CD8-positive, alpha-beta memory T cell (primary cell): ENCODE data around the gene EVX1. TPM values are rescaled to one million over a fixed set of nuclear protein-coding genes. Genes with fewer than 3 reads are reported as not detected.
A peak's percentile ranks its signal among the peaks of the same experiment; 100 is the strongest.

ENCODE experiments used
- CTCF ChIA-PET: fragments of 350-600 bp; sonication (Branson Sonifier 250); formaldehyde crosslinking; loops from one replicate; lab custom pipeline; 2021; ENCODE audit warnings: antibody characterized with exemption; lab: Charles Lee
- POLR2A ChIA-PET: fragments of 350-600 bp; sonication (Branson Sonifier 250); formaldehyde crosslinking; loops from one replicate; lab custom pipeline; 2021; ENCODE audit warnings: antibody characterized with exemption; lab: Charles Lee
- DNase-seq, 5 donors: peaks; one replicate each; pipeline versions ENCODE4 v3.0.0 to v3.0.0-alpha.2; 2020 to 2022; ENCODE audit warnings: mixed read lengths in 1 of 5
- H3K27ac ChIP-seq: one replicate; pipeline ENCODE4 v1.7.0; 2013; ENCODE audit warnings: low read depth, mild to moderate bottlenecking, low read length, moderate library complexity
- H3K27me3 ChIP-seq: 2 replicates; pipeline ENCODE4 v1.7.0; 2013; ENCODE audit warnings: low read length, mild to moderate bottlenecking; ENCODE audit not compliant: insufficient read depth, poor library complexity, severe bottlenecking
- H3K36me3 ChIP-seq: 2 replicates; pipeline ENCODE4 v1.7.0; 2013; ENCODE audit warnings: mild to moderate bottlenecking, low read length, moderate library complexity; ENCODE audit not compliant: insufficient read depth
- H3K4me1 ChIP-seq: 2 replicates; pipeline ENCODE4 v1.7.0; 2013; ENCODE audit warnings: mild to moderate bottlenecking, low read length, moderate library complexity; ENCODE audit not compliant: insufficient read depth
- H3K4me3 ChIP-seq: 2 replicates; pipeline ENCODE4 v1.7.0; 2013; ENCODE audit warnings: mild to moderate bottlenecking, low read length
- H3K9me3 ChIP-seq: 2 replicates; pipeline ENCODE4 v1.7.0; 2013; ENCODE audit warnings: mild to moderate bottlenecking, low read length
- H3K27ac Mint-ChIP-seq, 8 donors: one replicate each; pipeline ENCODE4 v1.8.0; 2020 to 2021; ENCODE audit warnings: mixed read lengths in 8 of 8, mild to moderate bottlenecking in 6 of 8, inconsistent platforms in 3 of 8, moderate library complexity in 3 of 8
- H3K27me3 Mint-ChIP-seq, 2 donors: one replicate each; pipeline ENCODE4 v1.8.0; 2020 to 2021; ENCODE audit warnings: mixed read lengths in 2 of 2, mild to moderate bottlenecking in 1 of 2, moderate library complexity in 1 of 2
- H3K36me3 Mint-ChIP-seq, 3 donors: one replicate each; pipeline ENCODE4 v1.8.0; 2020 to 2021; ENCODE audit warnings: mixed read lengths in 3 of 3, inconsistent platforms in 1 of 3, mild to moderate bottlenecking in 1 of 3
- H3K4me1 Mint-ChIP-seq, 3 donors: one replicate each; pipeline ENCODE4 v1.8.0; 2020 to 2021; ENCODE audit warnings: mixed read lengths in 3 of 3, inconsistent platforms in 1 of 3, mild to moderate bottlenecking in 1 of 3
- H3K4me3 Mint-ChIP-seq, 7 donors: one replicate each; pipeline ENCODE4 v1.8.0; 2020 to 2021; ENCODE audit warnings: mixed read lengths in 7 of 7, mild to moderate bottlenecking in 6 of 7, moderate library complexity in 4 of 7, inconsistent platforms in 2 of 7
- H3K9me3 Mint-ChIP-seq, 5 donors: one replicate each; pipeline ENCODE4 v1.8.0; 2020 to 2022; ENCODE audit warnings: mixed read lengths in 5 of 5, mild to moderate bottlenecking in 3 of 5, moderate library complexity in 2 of 5, inconsistent platforms in 1 of 5
- polyA plus RNA-seq: library from polyadenylated mRNA; unstranded; fragments of 300-500 nt; fragmentation: Illumina TruSeq; gene quantifications from one replicate; pipeline ENCODE4 v1.2.3, GENCODE V29; 2021
- total RNA-seq, 2 experiments: library from RNA; stranded (reverse); gene quantifications; one replicate each; pipeline ENCODE4 v1.2.3, GENCODE V29; 2021

EVX1 gene
- total and polyA plus RNA-seq, 3 experiments from 2014 or later: not detected

DNA sequence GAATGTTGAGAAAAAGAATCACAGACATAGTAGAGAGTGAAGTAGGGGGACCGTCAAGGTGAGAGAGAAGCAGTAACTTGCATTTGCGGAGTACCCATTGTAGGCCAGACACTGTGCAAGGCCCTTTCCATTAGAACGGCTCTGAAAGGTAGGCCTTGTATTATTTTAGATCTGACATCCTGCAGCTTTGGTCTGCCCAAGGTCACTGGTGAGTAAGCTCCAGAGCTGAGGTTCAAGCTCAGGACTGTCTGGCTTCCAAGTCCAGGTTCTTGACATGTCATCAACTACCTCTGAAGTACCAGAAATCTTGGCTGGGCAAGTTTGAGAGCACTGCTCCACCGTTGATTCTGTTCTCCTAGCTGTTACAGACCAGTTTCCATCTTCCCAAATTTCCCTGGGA is 13.2 kb upstream of the EVX1 start:
- Mint-ChIP-seq H3K4me3 (no peak overlapping the region), H3K27ac (no peak overlapping the region), H3K9me3 (no peaks in the 10 kb centered on the region), H3K27me3 (peaks cover 34 to 65% of the 10 kb centered on the region in 2 donors), H3K36me3 (no peaks in the 10 kb centered on the region), H3K4me1 (peaks cover 0 to 1% (median 0%) of the 10 kb centered on the region in 3 donors)
- Histone ChIP-seq H3K36me3 (no peaks in the 10 kb centered on the region), H3K4me1 (no peaks in the 10 kb centered on the region), H3K27me3 (peaks cover 19% of the 10 kb centered on the region), H3K9me3 (no peaks in the 10 kb centered on the region), H3K4me3 (no peak overlapping the region), H3K27ac (no peak overlapping the region)
- DNase-seq: no peak
- ChIA-PET CTCF (no interaction called here), POLR2A (no interaction called here)

DNA sequence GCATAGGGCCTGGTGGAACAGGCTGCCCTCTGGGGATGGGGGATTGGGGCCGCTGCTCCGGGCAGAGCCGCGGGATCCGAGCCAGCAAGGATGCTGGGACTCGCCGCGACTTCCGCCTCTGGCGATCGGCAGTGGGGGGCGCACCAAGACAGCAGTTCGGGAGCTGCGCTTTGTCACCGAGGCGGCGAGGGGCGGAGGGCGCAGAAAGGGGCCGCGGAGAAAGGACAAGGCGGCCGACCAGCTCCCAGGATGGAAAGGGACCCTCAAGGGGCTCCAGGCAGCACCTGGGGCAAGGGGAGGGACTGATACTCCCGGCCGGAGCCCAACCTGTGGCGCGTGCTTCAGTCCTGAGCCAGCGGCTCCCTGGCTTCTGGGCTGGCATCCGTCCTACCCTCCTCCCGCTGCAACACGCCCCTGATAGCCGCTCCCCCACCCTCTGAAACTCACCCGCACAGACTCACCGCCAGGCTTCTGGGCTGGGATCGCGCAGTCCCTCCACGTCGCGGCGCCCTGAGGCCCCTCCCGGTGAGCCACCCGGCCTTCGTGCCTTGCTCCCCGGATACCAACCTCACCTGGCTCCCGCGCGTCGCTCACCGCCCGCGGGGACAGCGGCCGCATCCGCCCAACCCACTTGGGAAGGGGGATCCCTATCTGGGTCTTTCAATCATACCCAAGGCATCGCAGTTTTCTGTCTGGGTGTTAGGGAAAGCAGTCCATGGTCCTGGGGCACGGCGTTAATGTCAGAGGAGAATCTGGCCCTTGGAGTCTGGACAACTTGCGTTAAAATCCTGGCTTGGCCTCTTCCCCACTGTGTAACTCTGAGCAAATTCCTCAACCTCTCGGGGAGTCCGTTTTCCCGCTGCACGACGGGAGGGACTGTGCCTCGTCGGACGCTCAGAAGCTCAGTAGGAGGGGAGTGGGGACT is 7.0 kb upstream of the EVX1 start:
- POLR2A ChIA-PET: interaction anchor here (0.7 kb wide), 1 partner anchor 12 kb away, joined by 4 read pairs; no protein-coding TSS in a partner anchor
- Mint-ChIP-seq H3K4me1 (peaks cover 13 to 31% (median 17%) of the 10 kb centered on the region in 3 donors), H3K4me3 (peak overlapping the region in 4 of 7 donors; percentile 19 to 52 (median 40)), H3K27ac (no peak overlapping the region), H3K9me3 (no peaks in the 10 kb centered on the region), H3K27me3 (peaks cover 58 to 68% of the 10 kb centered on the region in 2 donors), H3K36me3 (no peaks in the 10 kb centered on the region)
- peaks cover 8% of the 10 kb centered on the region for H3K4me1 ChIP-seq
- H3K27me3 ChIP-seq: peaks cover 41% of the 10 kb centered on the region
- H3K4me3 ChIP-seq: no peak overlapping the region
- H3K36me3 ChIP-seq: no peaks in the 10 kb centered on the region
- no peaks in the 10 kb centered on the region for H3K9me3 ChIP-seq
- no peak overlapping the region for H3K27ac ChIP-seq
- DNase-seq: no peak
- CTCF ChIA-PET: no interaction called here

DNA sequence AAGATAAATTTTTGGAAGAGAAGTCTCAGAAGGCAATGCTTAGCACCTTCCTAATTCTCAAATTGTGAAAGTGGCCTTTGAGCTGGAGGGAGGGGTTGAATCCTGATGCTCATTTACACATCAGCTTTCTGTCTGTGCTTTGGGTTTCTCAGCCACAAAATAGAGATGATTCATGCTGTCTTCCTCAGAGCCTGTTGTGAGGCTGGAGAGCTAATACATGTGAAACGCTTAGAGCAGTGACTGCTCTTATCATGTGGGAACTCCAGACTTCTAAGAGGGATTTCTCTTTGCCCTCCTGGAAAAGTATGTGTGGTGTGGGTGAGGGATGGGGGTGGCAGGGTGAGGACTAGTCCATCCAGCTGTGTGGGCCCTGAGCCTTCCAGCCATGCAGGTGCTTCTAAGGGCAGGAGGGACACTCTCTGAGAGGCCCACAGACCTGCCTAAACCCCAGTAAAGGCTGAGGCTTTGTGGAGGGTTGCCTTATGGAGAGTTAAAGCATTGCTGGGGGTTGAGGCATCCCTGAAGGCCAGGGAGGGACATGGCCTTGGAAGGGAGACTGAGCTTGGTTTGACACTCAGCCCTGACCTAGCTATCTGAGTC is 4.8 kb upstream of the EVX1 start:
- Mint-ChIP-seq H3K36me3 (peaks cover 0 to 2% (median 0%) of the 10 kb centered on the region in 3 donors), H3K9me3 (no peaks in the 10 kb centered on the region), H3K4me1 (peaks cover 26 to 48% (median 26%) of the 10 kb centered on the region in 3 donors), H3K4me3 (peak overlapping the region in 2 of 7 donors; percentile 1 to 11), H3K27me3 (peaks cover 68 to 85% of the 10 kb centered on the region in 2 donors), H3K27ac (no peak overlapping the region)
- Histone ChIP-seq H3K36me3 (no peaks in the 10 kb centered on the region), H3K9me3 (no peaks in the 10 kb centered on the region), H3K4me3 (no peak overlapping the region), H3K27me3 (peaks cover 57% of the 10 kb centered on the region), H3K27ac (no peak overlapping the region), H3K4me1 (peaks cover 8% of the 10 kb centered on the region)
- ChIA-PET POLR2A (no interaction called here), CTCF (interaction anchor here (0.7 kb wide), 1 partner anchor 9 kb away, joined by 3 read pairs; no protein-coding TSS in a partner anchor)
- DNase-seq: no peak

DNA sequence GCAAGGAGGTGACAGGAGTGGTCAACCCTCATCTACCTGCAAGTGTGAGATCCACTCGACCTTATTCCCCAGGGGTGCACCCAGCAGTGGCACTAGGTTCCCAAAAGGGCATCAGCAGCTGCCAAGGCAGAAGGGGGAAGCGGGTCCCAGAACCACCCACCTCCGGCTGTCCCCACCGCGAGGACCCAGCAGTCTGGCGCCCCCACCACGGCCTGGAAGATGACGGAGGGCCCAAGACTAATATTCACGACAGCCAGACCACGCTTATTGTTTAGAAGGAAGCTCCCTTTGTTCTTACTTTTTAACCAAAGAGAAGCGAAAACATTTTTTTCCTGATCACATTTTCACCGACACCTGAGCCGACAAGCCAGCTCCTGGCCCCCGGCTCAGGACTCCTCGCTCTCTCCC is 3.6 kb upstream of the EVX1 start:
- Mint-ChIP-seq H3K4me3 (peak overlapping the region in 3 of 7 donors; percentile 5 to 32 (median 15)), H3K4me1 (peaks cover 28 to 53% (median 30%) of the 10 kb centered on the region in 3 donors), H3K9me3 (no peaks in the 10 kb centered on the region), H3K27me3 (peaks cover 72 to 82% of the 10 kb centered on the region in 2 donors), H3K27ac (no peak overlapping the region), H3K36me3 (peaks cover 0 to 2% (median 0%) of the 10 kb centered on the region in 3 donors)
- no peak for DNase-seq
- Histone ChIP-seq H3K4me3 (no peak overlapping the region), H3K36me3 (no peaks in the 10 kb centered on the region), H3K9me3 (no peaks in the 10 kb centered on the region), H3K27ac (no peak overlapping the region), H3K4me1 (peaks cover 8% of the 10 kb centered on the region), H3K27me3 (peaks cover 64% of the 10 kb centered on the region)
- ChIA-PET POLR2A (no interaction called here), CTCF (no interaction called here)

DNA sequence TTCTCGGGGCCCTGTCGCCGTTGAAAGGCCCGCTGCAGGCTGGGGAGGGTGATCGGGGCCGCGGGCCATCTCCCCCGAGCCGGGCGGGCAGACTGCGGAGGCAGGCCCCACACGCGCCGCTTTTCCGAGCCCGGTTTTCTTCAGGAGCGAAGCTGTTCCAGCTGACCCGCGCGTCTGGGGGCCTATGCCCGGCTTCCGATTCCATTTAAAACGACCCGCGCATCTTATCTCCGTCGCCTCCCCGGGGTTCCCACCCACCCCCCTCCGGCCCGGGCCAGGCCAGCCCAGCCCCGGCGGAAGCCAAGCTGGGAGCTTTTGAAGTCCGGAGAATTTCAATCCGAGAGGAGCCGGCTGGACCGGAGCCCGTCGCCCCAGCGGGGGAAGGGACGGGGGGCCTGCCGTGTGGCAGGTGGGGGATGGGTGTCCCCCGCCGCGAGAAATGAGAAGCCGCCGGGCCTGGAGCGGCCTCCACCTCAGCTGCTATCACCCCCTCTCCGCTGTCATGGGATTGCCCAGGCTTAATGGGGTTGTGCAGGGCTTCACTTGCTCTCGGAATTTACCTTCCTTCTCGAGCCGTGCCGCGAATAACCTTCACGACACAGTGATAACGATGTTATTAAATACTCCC is 3.1 kb upstream of the EVX1 start:
- no peak overlapping the region for H3K27ac ChIP-seq
- H3K27ac Mint-ChIP-seq: no peak overlapping the region
- peaks cover 72 to 81% of the 10 kb centered on the region in 2 donors for H3K27me3 Mint-ChIP-seq
- H3K4me1 Mint-ChIP-seq: peaks cover 29 to 56% (median 30%) of the 10 kb centered on the region in 3 donors
- H3K27me3 ChIP-seq: peaks cover 70% of the 10 kb centered on the region
- CTCF ChIA-PET: no interaction called here
- POLR2A ChIA-PET: no interaction called here
- DNase-seq: no peak
- no peaks in the 10 kb centered on the region for H3K36me3 ChIP-seq
- H3K4me1 ChIP-seq: peaks cover 8% of the 10 kb centered on the region
- H3K4me3 ChIP-seq: no peak overlapping the region
- peak overlapping the region in 6 of 7 donors; percentile 2 to 59 (median 45) for H3K4me3 Mint-ChIP-seq
- H3K9me3 Mint-ChIP-seq: no peaks in the 10 kb centered on the region
- H3K9me3 ChIP-seq: no peaks in the 10 kb centered on the region
- H3K36me3 Mint-ChIP-seq: peaks cover 0 to 2% (median 0%) of the 10 kb centered on the region in 3 donors

DNA sequence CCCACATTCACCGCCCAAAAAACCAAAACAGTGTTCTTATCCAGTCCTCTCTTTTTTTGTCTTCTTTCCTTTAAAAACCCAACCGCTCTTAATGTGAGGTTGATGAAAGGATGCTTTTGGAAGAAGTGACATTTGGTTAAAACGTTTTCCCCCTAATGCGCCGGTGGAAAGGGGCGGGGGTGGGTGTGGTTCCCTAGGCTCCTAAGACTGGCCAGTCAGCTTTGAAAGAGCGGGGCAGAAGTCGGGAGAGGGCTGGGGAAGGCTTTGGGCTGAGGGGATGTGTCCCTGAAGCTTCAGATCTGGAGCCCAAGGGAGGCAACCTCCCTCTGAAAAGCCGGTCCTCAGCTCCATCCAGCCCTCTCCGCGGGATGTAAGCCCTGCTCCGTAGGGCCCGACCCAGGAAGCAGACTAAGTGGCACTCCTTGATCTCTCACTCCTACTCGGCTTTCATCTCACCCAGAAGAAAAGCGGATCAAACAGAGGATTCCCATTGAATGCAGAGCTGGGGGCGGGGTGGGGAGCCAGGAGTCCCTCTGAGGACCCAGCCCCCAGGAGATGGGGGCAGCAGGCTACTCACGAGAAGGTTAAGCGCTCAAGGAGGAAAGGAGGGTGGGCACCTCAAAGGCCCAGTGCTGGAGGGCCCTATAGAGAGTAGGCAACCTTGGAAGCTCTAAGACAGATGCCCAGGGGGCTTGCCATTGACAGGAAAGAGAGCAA is 2.4 kb upstream of the EVX1 start:
- no peaks in the 10 kb centered on the region for H3K36me3 ChIP-seq

DNA sequence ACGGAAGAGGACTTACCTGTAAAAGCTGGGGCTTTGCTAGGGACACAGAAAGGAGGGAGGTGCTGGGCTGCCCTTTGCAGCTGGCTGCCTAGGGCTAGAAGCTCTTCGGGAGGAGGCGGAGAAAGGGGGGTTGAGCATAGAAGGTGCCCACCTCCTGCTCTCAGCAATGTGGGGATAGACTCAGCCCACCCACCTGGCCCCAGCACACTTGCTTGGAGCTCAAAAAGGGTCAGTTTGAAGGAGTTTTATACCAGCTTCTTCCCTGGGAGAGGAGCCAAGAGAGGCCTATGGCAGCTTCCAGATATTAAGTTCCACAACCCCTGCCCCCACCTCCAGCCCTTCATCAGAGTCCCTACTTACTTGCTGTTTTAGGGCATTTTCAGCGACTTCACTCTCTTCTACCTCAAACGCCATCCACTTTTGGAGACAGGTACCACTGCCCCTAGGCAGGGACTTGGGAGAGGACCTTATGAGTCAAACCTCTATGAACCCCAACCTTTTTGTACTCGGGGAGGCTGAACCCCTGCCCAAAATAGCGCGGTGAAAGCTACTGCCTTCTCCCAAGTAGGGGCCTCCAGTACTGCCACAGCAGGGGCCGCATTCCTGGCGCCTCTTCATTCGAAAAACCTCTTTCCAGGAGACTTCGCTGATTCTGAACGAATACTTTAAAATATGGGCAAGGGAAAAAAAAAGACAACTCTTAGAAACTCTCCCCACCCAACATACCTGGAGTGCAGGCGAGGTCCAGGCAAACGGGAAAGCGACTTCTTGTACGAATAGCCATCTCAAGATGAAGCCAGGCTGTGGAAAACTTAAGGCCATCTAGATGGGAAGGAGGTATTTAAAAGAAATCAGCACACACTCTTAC is 1.2 kb upstream of the EVX1 start:
- Histone ChIP-seq H3K27me3 (peaks cover 76% of the 10 kb centered on the region), H3K4me1 (peaks cover 8% of the 10 kb centered on the region), H3K27ac (no peak overlapping the region), H3K36me3 (no peaks in the 10 kb centered on the region), H3K4me3 (no peak overlapping the region), H3K9me3 (no peaks in the 10 kb centered on the region)
- Mint-ChIP-seq H3K4me3 (peak overlapping the region in 2 of 7 donors; percentile 30 to 48), H3K4me1 (peaks cover 25 to 53% (median 26%) of the 10 kb centered on the region in 3 donors), H3K9me3 (no peaks in the 10 kb centered on the region), H3K27me3 (peaks cover 70 to 79% of the 10 kb centered on the region in 2 donors), H3K36me3 (peaks cover 0 to 2% (median 0%) of the 10 kb centered on the region in 3 donors), H3K27ac (peak overlapping the region in 1 of 8 donors; percentile 26)
- DNase-seq: no peak
- ChIA-PET CTCF (no interaction called here), POLR2A (no interaction called here)

More for the DNA sequence above, 2.4 kb upstream of the EVX1 start:
- Histone ChIP-seq H3K9me3 (no peaks in the 10 kb centered on the region), H3K4me1 (peaks cover 8% of the 10 kb centered on the region), H3K27ac (no peak overlapping the region), H3K27me3 (peaks cover 76% of the 10 kb centered on the region), H3K4me3 (no peak overlapping the region)
- Mint-ChIP-seq H3K4me3 (peak overlapping the region in 6 of 7 donors; percentile 2 to 59 (median 45)), H3K36me3 (peaks cover 0 to 2% (median 0%) of the 10 kb centered on the region in 3 donors), H3K27me3 (peaks cover 72 to 82% of the 10 kb centered on the region in 2 donors), H3K27ac (peak overlapping the region in 1 of 8 donors; percentile 26), H3K9me3 (no peaks in the 10 kb centered on the region), H3K4me1 (peaks cover 29 to 57% (median 30%) of the 10 kb centered on the region in 3 donors)
- DNase-seq: no peak
- POLR2A ChIA-PET: no interaction called here
- CTCF ChIA-PET: no interaction called here
